T1000 (cell line): ENCODE measurements around the gene AGAP3.

Experiments used
- DNase-seq: peaks from one replicate; lab custom pipeline; 2025; ENCODE audit warnings: mixed read lengths; lab: John Stamatoyannopoulos, UW

Gene AGAP3

GRCh38 chr7:151123158-151123821, 37.0 kb downstream of the AGAP3 start:
- no peak for DNase-seq

- DNase-seq, result peak; percentile 37
Observed at GRCh38 chr7:151123822-151124464, 37.7 kb downstream of the AGAP3 start.

- DNase-seq, result no peak
Observed at GRCh38 chr7:151124481-151124880, 38.2 kb downstream of the AGAP3 start.

- no peak for DNase-seq
Observed at GRCh38 chr7:151124899-151125399, 38.7 kb downstream of the AGAP3 start.

- no peak for DNase-seq
Observed at GRCh38 chr7:151125470-151125845, 39.2 kb downstream of the AGAP3 start.

- no peak for DNase-seq
Observed at GRCh38 chr7:151125846-151126481, 39.7 kb downstream of the AGAP3 start.

GRCh38 chr7:151126491-151127137, 40.3 kb downstream of the AGAP3 start:
- DNase-seq, result no peak

GRCh38 chr7:151128144-151128543, 41.9 kb downstream of the AGAP3 start:
- no peak for DNase-seq

GRCh38 chr7:151128716-151129115, 42.4 kb downstream of the AGAP3 start:
- no peak for DNase-seq

GRCh38 chr7:151129117-151129959, 43.1 kb downstream of the AGAP3 start:
- DNase-seq, result no peak

- DNase-seq, result no peak
Observed at GRCh38 chr7:151129960-151130591, 43.8 kb downstream of the AGAP3 start.

GRCh38 chr7:151130741-151131157, 44.5 kb downstream of the AGAP3 start:
- DNase-seq, result no peak

- DNase-seq, result no peak
Observed at GRCh38 chr7:151131224-151131591, 44.9 kb downstream of the AGAP3 start.

- no peak for DNase-seq
Observed at GRCh38 chr7:151131592-151132293, 45.5 kb downstream of the AGAP3 start.

GRCh38 chr7:151132461-151133205, 46.4 kb downstream of the AGAP3 start:
- no peak for DNase-seq

GRCh38 chr7:151133266-151133985, 47.2 kb downstream of the AGAP3 start:
- DNase-seq, result no peak

- DNase-seq, result no peak
Observed at GRCh38 chr7:151133986-151134742, 47.9 kb downstream of the AGAP3 start.

- no peak for DNase-seq
Observed at GRCh38 chr7:151134743-151135524, 48.7 kb downstream of the AGAP3 start.
